ENCODE results near the gene BCR.

BCR gene

DNA sequence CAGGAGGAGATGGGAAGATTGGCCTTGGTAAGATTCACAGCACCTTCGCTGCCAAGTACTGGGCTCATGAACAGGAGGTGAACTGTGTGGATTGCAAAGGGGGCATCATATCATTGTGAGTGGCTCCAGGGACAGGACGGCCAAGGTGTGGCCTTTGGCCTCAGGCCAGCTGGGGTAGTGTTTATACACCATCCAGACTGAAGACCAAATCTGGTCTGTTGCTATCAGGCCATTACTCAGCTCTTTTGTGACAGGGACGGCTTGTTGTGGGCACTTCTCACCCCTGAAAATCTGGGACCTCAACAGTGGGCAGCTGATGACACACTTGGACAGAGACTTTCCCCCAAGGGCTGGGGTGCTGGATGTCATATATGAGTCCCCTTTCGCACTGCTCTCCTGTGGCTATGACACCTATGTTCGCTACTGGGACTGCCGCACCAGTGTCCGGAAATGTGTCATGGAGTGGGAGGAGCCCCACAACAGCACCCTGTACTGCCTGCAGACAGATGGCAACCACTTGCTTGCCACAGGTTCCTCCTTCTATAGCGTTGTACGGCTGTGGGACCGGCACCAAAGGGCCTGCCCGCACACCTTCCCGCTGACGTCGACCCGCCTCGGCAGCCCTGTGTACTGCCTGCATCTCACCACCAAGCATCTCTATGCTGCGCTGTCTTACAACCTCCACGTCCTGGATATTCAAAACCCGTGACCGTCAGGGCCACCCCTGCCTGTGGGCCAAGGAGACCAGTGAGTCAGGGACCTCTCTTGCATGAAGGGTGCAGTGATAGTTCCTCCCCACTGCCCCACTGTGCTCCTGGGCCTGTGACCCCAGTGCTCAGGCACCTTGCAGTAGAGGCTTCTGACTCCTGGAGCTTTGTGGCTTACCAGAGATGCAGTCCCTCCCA is 83.6 kb downstream of the BCR start:
- DNase-seq (ENCODE audit: low spot score) = no peak

GRCh38 chr22:23264610-23265367 is 84.5 kb downstream of the BCR start:
- no peak for DNase-seq (ENCODE audit: low spot score)

- no peak for DNase-seq (ENCODE audit: low spot score)
These were observed 85.0 kb downstream of the BCR start for GRCh38 chr22:23265368-23265700.

DNA sequence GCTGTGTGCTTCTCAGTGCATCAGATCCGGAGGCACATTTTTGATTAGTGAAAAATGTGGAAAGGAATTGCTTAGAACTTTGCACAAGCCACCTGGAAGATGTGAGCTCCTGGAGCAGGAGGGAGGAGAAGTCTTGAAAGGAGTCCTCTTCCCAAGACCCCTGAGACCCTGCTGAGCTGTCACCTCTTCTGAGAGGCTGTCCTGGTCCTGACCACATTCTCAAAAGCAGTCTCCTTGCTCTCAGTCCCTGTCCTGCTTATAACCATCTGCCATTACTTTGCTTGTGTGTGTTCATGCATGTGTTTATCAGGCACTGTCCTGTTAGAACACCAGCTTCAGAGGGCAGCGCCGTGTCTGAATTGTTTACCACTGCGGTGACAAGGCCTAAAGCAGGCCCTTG is 86.5 kb downstream of the BCR start:
- no peak for DNase-seq (ENCODE audit: low spot score)

GRCh38 chr22:23267226-23268043 is 87.1 kb downstream of the BCR start:
- no peak for DNase-seq (ENCODE audit: low spot score)

DNA sequence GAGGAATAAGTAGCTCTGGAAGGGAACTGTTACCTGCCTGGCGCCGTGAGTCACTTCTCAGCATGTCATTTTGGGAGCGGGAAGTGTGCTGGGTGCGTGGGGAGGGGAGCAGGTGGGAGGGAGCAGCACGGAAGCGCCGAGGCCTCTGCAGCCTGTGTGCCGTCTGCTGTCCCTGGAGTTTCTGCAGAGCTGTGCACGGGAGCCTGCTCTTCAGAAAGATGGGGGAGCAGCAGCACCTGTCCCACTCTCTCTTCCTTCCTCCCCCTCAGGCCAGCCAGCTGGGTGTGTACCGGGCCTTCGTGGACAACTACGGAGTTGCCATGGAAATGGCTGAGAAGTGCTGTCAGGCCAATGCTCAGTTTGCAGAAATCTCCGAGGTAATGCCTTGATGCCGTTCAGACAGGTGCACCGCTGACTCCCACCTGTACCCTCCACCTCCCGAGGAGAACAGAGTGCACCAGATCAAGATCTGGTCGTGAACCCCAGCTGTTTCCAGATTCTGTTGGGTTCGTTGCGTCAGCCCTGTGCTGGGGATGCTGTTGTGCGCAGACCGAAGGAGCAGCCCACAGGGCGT is 87.9 kb downstream of the BCR start:
- no peak for DNase-seq (ENCODE audit: low spot score)

DNA sequence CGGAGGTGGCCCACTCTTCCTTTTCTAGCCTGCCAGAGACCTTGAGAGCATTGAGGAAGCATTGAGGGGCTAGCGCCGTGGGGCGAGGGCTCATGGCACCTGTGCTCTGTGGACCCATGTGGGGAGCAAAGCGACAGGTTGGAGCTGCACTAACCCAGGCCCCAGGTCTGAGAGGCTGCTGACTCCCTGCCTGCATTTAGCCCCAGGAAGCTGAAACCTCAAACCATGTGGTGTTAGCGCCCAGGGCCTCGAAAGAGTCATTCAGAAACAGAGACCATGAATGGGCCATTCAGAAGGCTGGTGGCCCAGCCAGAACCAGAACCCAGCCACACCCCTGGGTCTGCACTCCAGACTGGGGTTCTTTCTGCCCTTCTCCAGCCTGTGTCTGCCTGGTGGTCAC is 88.6 kb downstream of the BCR start:
- no peak for DNase-seq (ENCODE audit: low spot score)

GRCh38 chr22:23269441-23270211 is 89.3 kb downstream of the BCR start:
- no peak for DNase-seq (ENCODE audit: low spot score)

GRCh38 chr22:23270212-23270733 is 90.0 kb downstream of the BCR start:
- DNase-seq (ENCODE audit: low spot score) = no peak

- no peak for DNase-seq (ENCODE audit: low spot score)
These were observed 90.7 kb downstream of the BCR start for GRCh38 chr22:23270798-23271596.

GRCh38 chr22:23271597-23271908 is 91.2 kb downstream of the BCR start:
- DNase-seq (ENCODE audit: low spot score) = no peak

DNA sequence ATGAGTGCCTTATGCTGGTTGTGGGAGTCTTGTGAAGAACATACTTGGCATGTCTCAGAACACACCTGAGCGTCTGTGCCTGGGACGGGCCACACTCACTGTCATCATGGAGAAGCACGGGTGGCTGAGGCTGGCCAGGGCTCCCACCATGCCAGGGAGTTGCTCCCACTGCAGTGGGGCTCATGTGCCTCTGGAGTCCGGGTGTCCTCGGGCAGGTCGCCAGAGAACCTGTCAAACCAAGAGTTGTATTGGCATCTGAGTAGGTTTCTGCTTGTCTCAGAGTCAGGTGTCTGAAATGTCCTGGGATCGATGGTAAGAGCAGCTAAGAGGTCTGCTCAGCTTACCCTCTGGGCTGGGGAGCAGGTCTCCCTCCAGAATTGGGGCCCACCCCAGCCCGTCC is 92.1 kb downstream of the BCR start:
- DNase-seq (ENCODE audit: low spot score) = no peak

DNA sequence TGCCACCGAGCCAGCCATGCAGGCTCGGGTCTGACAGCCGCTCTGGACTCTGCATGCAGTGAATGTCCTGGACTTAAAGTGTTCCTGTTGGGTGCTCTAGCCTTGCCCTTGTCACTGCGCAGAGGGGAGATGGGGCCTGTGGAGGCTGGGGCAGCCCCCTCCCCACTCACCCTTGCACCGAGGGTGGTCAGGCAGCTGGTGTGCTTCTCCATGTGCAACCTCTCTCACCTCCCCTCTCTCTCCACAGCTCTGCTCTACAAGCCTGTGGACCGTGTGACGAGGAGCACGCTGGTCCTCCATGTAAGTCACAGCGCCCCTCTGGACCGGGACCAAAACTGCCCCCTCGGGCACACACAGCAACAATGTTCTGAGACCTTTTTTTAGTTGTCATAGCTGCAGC is 92.5 kb downstream of the BCR start:
- no peak for DNase-seq (ENCODE audit: low spot score)

GRCh38 chr22:23273445-23274145 is 93.3 kb downstream of the BCR start:
- no peak for DNase-seq (ENCODE audit: low spot score)

- no peak for DNase-seq (ENCODE audit: low spot score)
These were observed 93.8 kb downstream of the BCR start for GRCh38 chr22:23274146-23274526.

GRCh38 chr22:23274891-23275694 is 94.8 kb downstream of the BCR start:
- DNase-seq (ENCODE audit: low spot score) = no peak

DNA sequence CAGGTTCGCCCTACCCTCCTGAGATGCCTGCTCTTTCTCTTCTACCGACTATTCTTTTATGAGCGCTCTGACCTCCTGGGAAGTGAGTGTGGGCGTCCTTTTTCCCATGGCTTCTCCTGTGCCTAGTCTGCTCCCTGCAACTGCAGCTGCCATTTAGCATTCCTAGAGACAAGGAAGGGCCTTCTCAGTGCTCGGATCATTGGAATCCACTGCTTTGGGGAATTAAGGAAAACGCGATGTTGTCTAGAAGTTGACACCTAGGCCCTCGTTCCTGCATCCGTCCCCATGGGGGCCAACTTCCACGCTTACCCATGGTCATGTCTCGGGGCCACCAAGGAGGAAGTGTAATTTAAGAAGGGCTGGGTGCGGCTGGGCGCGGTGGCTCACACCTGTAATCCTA is 95.4 kb downstream of the BCR start:
- no peak for DNase-seq (ENCODE audit: low spot score)

GRCh38 chr22:23276656-23277582 is 96.6 kb downstream of the BCR start:
- DNase-seq (ENCODE audit: low spot score) = no peak
